Effector memory CD8-positive, alpha-beta T cell (primary cell): ENCODE data around the gene COL6A2.

Experiments used
- ATAC-seq: fragments of 150-1000 bp; cut with Tn5 transposase; replicated peaks from 2 replicates; pipeline ENCODE4 v1.10.0; 2021; ENCODE audit warnings: mild to moderate bottlenecking, moderate library complexity
- DNase-seq, 3 experiments: peaks; one replicate each; pipeline ENCODE4 v3.0.0; 2021
- H3K27ac Mint-ChIP-seq, 2 donors: one replicate each; pipeline ENCODE4 v1.8.0; 2022; ENCODE audit warnings: mild to moderate bottlenecking in 2 of 2, mixed read lengths in 2 of 2, moderate library complexity in 2 of 2
- H3K27me3 Mint-ChIP-seq, 2 donors: one replicate each; pipeline ENCODE4 v1.8.0; 2022; ENCODE audit warnings: mixed read lengths in 2 of 2
- H3K36me3 Mint-ChIP-seq: one replicate; pipeline ENCODE4 v1.8.0; 2022; ENCODE audit warnings: mild to moderate bottlenecking, moderate library complexity, mixed read lengths; ENCODE audit not compliant: insufficient read depth
- H3K4me1 Mint-ChIP-seq, 2 donors: one replicate each; pipeline ENCODE4 v1.8.0; 2022; ENCODE audit warnings: low read depth in 2 of 2, mixed read lengths in 2 of 2
- H3K4me3 Mint-ChIP-seq, 2 donors: one replicate each; pipeline ENCODE4 v1.8.0; 2022; ENCODE audit warnings: mild to moderate bottlenecking in 2 of 2, mixed read lengths in 2 of 2, moderate library complexity in 2 of 2
- H3K9me3 Mint-ChIP-seq, 2 donors: one replicate each; pipeline ENCODE4 v1.8.0; 2022; ENCODE audit warnings: mixed read lengths in 2 of 2

COL6A2 gene

DNA sequence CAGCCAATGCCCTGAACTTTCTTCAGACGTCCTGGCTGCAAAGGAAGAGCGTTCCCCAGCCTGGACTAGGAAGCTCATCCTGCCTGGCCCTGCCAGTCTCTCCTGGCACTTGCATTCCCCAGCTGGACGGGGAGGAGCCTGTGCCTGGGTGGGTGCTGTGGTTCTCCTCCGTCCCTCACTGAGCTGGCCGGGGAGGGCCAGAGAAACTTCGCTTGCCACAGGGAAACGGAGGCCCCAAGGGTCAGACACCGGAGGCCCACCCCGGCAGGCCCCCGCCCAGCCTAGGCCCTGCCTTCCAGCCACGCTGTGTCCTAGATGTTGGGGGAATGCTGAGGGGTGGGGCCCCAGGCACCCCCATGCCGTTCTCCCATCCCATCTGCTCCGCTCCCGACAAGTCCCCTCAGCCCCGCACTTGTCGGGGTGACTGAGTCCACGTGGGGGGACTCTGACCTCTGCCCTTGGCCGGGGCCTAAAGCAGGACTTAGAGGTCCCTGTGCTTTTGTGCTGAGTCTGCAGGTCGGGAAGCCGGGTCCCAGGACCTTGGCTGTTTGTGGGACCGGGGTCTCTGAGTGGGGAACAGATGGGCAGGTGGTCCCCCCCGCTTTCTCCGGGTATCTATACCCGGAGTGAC is 52.7 kb downstream of the COL6A2 start:
- Mint-ChIP-seq H3K27ac (no peak overlapping the region), H3K4me1 (peaks cover 0 to 1% of the 10 kb centered on the region in 2 donors), H3K36me3 (no peaks in the 10 kb centered on the region), H3K4me3 (no peak overlapping the region), H3K27me3 (no peaks in the 10 kb centered on the region), H3K9me3 (no peaks in the 10 kb centered on the region)
- no peak for DNase-seq
- ATAC-seq: no peak

- no peaks in the 10 kb centered on the region for H3K36me3 Mint-ChIP-seq
- no peak for DNase-seq
- no peak overlapping the region for H3K27ac Mint-ChIP-seq
- H3K4me3 Mint-ChIP-seq: no peak overlapping the region
- no peak for ATAC-seq
- no peaks in the 10 kb centered on the region for H3K27me3 Mint-ChIP-seq
- peaks cover 0 to 1% of the 10 kb centered on the region in 2 donors for H3K4me1 Mint-ChIP-seq
- H3K9me3 Mint-ChIP-seq: no peaks in the 10 kb centered on the region
Measured at GRCh38 chr21:46151261-46151988, 53.5 kb downstream of the COL6A2 start.

GRCh38 chr21:46151989-46152926 is 54.3 kb downstream of the COL6A2 start:
- H3K9me3 Mint-ChIP-seq: no peaks in the 10 kb centered on the region
- no peak overlapping the region for H3K27ac Mint-ChIP-seq
- peaks cover 0 to 1% of the 10 kb centered on the region in 2 donors for H3K4me1 Mint-ChIP-seq
- H3K27me3 Mint-ChIP-seq: no peaks in the 10 kb centered on the region
- ATAC-seq (no peak), DNase-seq (no peak)
- no peaks in the 10 kb centered on the region for H3K36me3 Mint-ChIP-seq
- no peak overlapping the region for H3K4me3 Mint-ChIP-seq

DNA sequence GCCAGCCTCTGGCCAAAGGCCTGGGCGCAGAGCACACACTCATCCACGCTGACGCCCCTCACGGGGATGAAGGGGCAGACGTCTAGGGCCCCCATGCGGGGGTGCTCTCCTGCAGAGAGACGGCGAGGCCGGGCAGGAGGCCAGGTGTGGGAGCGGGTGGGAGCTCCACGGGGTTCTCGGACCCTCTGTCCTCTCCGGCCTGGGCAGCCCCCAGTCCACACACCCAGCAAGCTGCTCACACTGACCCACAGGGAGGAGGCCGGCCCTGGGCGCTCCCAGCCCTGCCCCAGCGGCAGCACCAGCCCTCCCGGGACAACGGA is 55.0 kb downstream of the COL6A2 start:
- DNase-seq (no peak), ATAC-seq (no peak)
- Mint-ChIP-seq H3K9me3 (no peaks in the 10 kb centered on the region), H3K27me3 (no peaks in the 10 kb centered on the region), H3K4me3 (no peak overlapping the region), H3K36me3 (no peaks in the 10 kb centered on the region), H3K27ac (no peak overlapping the region), H3K4me1 (peaks cover 0 to 1% of the 10 kb centered on the region in 2 donors)

GRCh38 chr21:46153247-46154154 is 55.6 kb downstream of the COL6A2 start:
- Mint-ChIP-seq H3K27ac (no peak overlapping the region), H3K36me3 (no peaks in the 10 kb centered on the region), H3K9me3 (no peaks in the 10 kb centered on the region), H3K27me3 (no peaks in the 10 kb centered on the region), H3K4me1 (peaks cover 0 to 1% of the 10 kb centered on the region in 2 donors), H3K4me3 (no peak overlapping the region)
- peak in 2 of 3 experiments; percentile 24 to 25 for DNase-seq
- peak; percentile 55 for ATAC-seq

- Mint-ChIP-seq H3K27ac (no peak overlapping the region), H3K36me3 (no peaks in the 10 kb centered on the region), H3K9me3 (no peaks in the 10 kb centered on the region), H3K4me3 (no peak overlapping the region), H3K4me1 (peaks cover 0 to 1% of the 10 kb centered on the region in 2 donors), H3K27me3 (no peaks in the 10 kb centered on the region)
- DNase-seq (no peak), ATAC-seq (no peak)
Measured at GRCh38 chr21:46154155-46154954, 56.4 kb downstream of the COL6A2 start.

GRCh38 chr21:46154955-46155513 is 57.1 kb downstream of the COL6A2 start:
- H3K4me3 Mint-ChIP-seq: no peak overlapping the region
- H3K4me1 Mint-ChIP-seq: peaks cover 0 to 1% of the 10 kb centered on the region in 2 donors
- DNase-seq: no peak
- H3K9me3 Mint-ChIP-seq: no peaks in the 10 kb centered on the region
- H3K27me3 Mint-ChIP-seq: no peaks in the 10 kb centered on the region
- no peaks in the 10 kb centered on the region for H3K36me3 Mint-ChIP-seq
- no peak overlapping the region for H3K27ac Mint-ChIP-seq
- ATAC-seq: no peak

DNA sequence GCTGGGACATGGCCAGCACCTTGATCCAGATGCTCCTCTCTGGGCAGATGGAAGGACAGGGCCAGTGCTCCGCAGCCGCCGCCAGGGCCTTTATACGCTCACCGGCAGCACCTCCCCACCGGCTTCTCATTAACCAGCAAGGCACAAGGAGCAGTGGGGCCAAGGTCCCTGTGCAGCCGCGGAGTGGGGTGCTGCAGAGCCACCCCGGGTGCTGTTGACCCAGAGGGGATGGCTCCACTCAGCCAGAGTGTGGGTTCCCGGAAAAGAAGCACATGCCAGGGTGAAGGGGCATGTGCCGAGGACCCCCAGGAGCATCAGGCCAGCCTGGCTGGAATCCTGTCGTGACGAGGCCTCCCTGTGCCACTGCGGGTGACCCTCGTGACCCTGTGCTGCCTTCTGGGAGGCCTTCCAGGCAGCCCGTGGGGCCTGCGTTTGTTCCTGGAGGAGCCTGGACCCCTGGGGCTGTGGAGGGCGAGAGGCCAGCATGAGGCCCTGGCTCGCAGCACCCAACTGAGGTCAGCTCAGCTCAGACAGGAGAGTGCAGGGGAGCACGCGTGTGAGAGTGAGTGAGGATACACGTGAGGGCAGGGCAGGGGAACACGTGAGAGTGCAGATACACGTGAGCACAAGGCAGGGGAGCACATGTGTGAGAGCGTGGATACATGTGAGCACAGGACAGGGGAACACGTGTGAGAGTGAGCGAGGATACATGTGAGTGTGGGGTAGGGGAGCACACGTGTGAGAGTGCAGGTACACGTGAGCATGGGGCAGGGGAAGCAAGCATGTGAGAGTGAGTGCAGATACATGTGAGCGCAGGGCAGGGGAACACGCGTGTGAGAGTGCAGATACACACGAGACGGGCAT is 57.8 kb downstream of the COL6A2 start, which contains the start of gene FTCD:
Gene FTCD (minus strand): TSS at position 66 of the 864 bp plus-strand sequence. CDS start 56 bp downstream, at position 10.
- Mint-ChIP-seq H3K27me3 (no peaks in the 10 kb centered on the region), H3K27ac (no peak within 1 kb of the TSS), H3K4me3 (no peak within 1 kb of the TSS), H3K36me3 (no peaks in the 10 kb centered on the region), H3K9me3 (no peaks in the 10 kb centered on the region), H3K4me1 (peaks cover 0 to 1% of the 10 kb centered on the region in 2 donors)
- DNase-seq: no peak
- no peak for ATAC-seq

DNA sequence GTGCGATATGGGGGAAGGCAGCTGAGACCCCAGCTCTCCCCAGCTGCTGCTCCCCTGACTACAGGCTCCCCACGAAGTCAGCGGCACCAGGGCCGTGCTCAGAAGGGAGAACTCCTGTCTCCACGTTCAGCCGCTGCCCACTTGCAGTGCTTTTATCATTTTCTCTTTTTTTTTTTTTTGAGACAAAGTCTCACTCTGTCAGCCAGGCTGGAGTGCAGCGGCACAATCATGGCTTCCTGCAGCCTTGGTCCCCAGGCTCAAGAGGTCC is 58.4 kb downstream of the COL6A2 start:
- H3K27me3 Mint-ChIP-seq: no peaks in the 10 kb centered on the region
- H3K36me3 Mint-ChIP-seq: no peaks in the 10 kb centered on the region
- ATAC-seq: no peak
- no peak overlapping the region for H3K4me3 Mint-ChIP-seq
- no peak overlapping the region for H3K27ac Mint-ChIP-seq
- H3K9me3 Mint-ChIP-seq: no peaks in the 10 kb centered on the region
- no peak for DNase-seq
- H3K4me1 Mint-ChIP-seq: peaks cover 0 to 1% of the 10 kb centered on the region in 2 donors

DNA sequence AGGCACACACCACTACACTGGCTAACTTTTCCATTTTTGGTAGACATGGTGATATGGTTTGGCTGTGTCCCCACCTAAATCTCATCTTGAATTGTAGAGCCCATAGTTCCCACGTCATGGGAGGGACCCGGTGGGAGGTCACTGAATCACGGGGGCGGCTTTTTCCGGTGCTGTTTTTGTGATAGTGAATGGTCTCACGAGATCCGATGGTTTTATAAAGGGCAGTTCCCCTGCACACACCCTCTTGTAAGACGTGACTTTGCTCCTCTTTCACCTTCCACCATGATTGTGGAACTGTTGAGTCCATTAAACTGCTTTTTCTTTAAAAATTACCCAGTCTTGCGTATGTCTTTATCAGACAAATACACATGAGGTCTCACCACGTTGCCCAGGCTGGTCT is 58.8 kb downstream of the COL6A2 start:
- DNase-seq: no peak
- no peaks in the 10 kb centered on the region for H3K36me3 Mint-ChIP-seq

GRCh38 chr21:46157396-46157986 is 59.6 kb downstream of the COL6A2 start:
- H3K4me3 Mint-ChIP-seq: no peak overlapping the region
- no peak for ATAC-seq
- no peaks in the 10 kb centered on the region for H3K9me3 Mint-ChIP-seq
- no peak for DNase-seq
- peaks cover under 1% of the 10 kb centered on the region for H3K36me3 Mint-ChIP-seq
- H3K27ac Mint-ChIP-seq: peak overlapping the region; percentile 12 to 23
- peaks cover 0 to 1% of the 10 kb centered on the region in 2 donors for H3K27me3 Mint-ChIP-seq
- peaks cover 0 to 1% of the 10 kb centered on the region in 2 donors for H3K4me1 Mint-ChIP-seq

More for the DNA sequence above, 58.8 kb downstream of the COL6A2 start:
- ATAC-seq: no peak
- H3K27ac Mint-ChIP-seq: no peak overlapping the region
- H3K9me3 Mint-ChIP-seq: no peaks in the 10 kb centered on the region
- peaks cover 0 to 1% of the 10 kb centered on the region in 2 donors for H3K4me1 Mint-ChIP-seq
- H3K27me3 Mint-ChIP-seq: no peaks in the 10 kb centered on the region
- no peak overlapping the region for H3K4me3 Mint-ChIP-seq
